ENCODE measurements around the gene VPS4A. TPM values are rescaled to one million over a fixed set of nuclear protein-coding genes. Genes with fewer than 3 reads are reported as not detected.

Gene VPS4A
- total and polyA plus RNA-seq, 2 of the 4 experiments (the other 2 are of a cell fraction) = 23.3 to 25.2 TPM

DNA sequence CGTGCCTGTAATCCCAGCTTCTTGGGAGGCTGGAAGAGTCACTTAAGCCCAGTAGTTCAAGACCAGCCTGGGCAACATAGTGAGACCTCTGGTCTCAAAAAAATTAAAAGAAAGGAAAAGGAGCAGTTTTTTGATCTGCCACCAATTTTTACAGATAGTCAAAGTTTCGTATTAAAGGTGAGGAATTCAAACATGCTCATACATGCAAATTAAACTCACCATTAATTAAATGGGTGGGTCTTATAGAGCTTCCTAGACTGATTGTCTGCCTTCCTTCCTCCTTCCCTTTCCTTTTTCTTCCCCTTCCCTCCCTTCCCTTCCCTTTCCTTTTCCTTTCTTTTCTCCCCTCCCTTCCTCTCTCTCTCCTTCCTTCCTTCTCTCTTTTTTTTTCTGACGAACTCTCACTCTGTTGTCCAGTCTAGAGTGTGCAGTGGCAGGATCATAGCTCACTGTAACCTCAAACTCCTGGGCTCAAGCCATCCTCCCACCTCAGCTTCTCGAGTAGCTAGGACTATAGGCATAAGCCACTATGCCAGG, 36.4 kb upstream of the VPS4A start:
- Histone ChIP-seq H3K9me1 (ENCODE audit: insufficient read depth, low read length) (peaks cover 10% of the 10 kb centered on the region), H3K56ac (ENCODE audit: extremely low read depth, insufficient read depth, low read length) (no peak overlapping the region), H3K36me3 (ENCODE audit: control insufficient read depth, insufficient read depth, low read length) (peaks cover 4% of the 10 kb centered on the region), H3K9me3 (ENCODE audit: control insufficient read depth, insufficient read depth, low read length) (no peaks in the 10 kb centered on the region), H4K8ac (ENCODE audit: low read depth in 2 of 2, low read length in 2 of 2) (peak overlapping the region; percentile 42 to 76; a peak in 2 of 4 replicates), H2AFZ (replicated peaks; ENCODE audit: low read length, poor library complexity) (no peak overlapping the region), H3K9ac (ENCODE audit: low read depth, low read length) (peak overlapping the region; percentile 4; the same call in 1 of the 2 replicates), H4K91ac (ENCODE audit: insufficient read depth, low read depth, low read length) (peak overlapping the region; percentile 68), H2BK5ac (ENCODE audit: low read depth, low read length, poor library complexity, severe bottlenecking) (peak overlapping the region; percentile 97), H3K23ac (ENCODE audit: low read depth, low read length) (peak overlapping the region; percentile 97; the same call in 1 of the 2 replicates), H3K4ac (ENCODE audit: low read depth, low read length) (peak overlapping the region; percentile 94), H4K20me1 (ENCODE audit: insufficient read depth, low read length) (no peaks in the 10 kb centered on the region), H3K18ac (ENCODE audit: low read depth, low read length) (peak overlapping the region; percentile 98), H4K5ac (ENCODE audit: low read depth, low read length) (peak overlapping the region; percentile 12; the same call in 1 of the 2 replicates), H2BK20ac (ENCODE audit: low read depth, low read length) (peak overlapping the region; percentile 78), H3K4me2 (ENCODE audit: low read depth, low read length) (no peak overlapping the region; the same call in 1 of the 2 replicates), H3K4me3 (ENCODE audit: insufficient read depth, low read depth, low read length) (no peak overlapping the region), H3K79me1 (ENCODE audit: low read depth in 1 of 2, low read length in 2 of 2) (peaks cover 14 to 44% of the 10 kb centered on the region in 2 experiments), H2AK5ac (ENCODE audit: low read depth, low read length) (peak overlapping the region; percentile 81), H2BK120ac (ENCODE audit: low read depth, low read length) (peak overlapping the region; percentile 97), H2AK9ac (replicated peaks; ENCODE audit: low read depth, low read length, poor library complexity) (no peak overlapping the region), H3K27ac (ENCODE audit: insufficient read depth, low read length) (peak overlapping the region; percentile 99; the same call in 1 of the 2 replicates), H3K14ac (replicated peaks; ENCODE audit: low read depth, low read length) (peak overlapping the region; percentile 91), H3K4me1 (ENCODE audit: control insufficient read depth, insufficient read depth, low read length) (peaks cover 15% of the 10 kb centered on the region), H2BK15ac (ENCODE audit: low read depth, low read length) (peak overlapping the region; percentile 49; the same call in 2 of the 3 replicates), H3K27me3 (ENCODE audit: control insufficient read depth, insufficient read depth, low read length) (no peaks in the 10 kb centered on the region)
- BruUV-seq (replicated peaks) = no TSS peak
- intact Hi-C loops (cut with micrococcal nuclease) = no loop called here
- TF ChIP-seq NFE2L2 (IDR thresholded peaks at IDR 0.05; ENCODE audit: low read depth, low read length) = no peak
- TF ChIP-seq MAFK (IDR thresholded peaks at IDR 0.05; ENCODE audit: low read depth, low read length) = no peak
- TF ChIP-seq FOS (IDR thresholded peaks at IDR 0.05; ENCODE audit: low read depth, low read length) = no peak
- no peak for TF ChIP-seq CHD1 (IDR thresholded peaks at IDR 0.05; ENCODE audit: low read depth, low read length)
- no peak for TF ChIP-seq RFX5 (IDR thresholded peaks at IDR 0.05; ENCODE audit: low read depth, low read length)
- TF ChIP-seq MAZ (IDR thresholded peaks at IDR 0.05; ENCODE audit: borderline replicate concordance, low read depth, low read length) = no peak
- TF ChIP-seq, protein P1, sequence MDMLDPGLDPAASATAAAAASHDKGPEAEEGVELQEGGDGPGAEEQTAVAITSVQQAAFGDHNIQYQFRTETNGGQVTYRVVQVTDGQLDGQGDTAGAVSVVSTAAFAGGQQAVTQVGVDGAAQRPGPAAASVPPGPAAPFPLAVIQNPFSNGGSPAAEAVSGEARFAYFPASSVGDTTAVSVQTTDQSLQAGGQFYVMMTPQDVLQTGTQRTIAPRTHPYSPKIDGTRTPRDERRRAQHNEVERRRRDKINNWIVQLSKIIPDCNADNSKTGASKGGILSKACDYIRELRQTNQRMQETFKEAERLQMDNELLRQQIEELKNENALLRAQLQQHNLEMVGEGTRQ (IDR thresholded peaks at IDR 0.05; ENCODE audit: low read depth, low read length) = no peak
- TF ChIP-seq, protein P2, sequence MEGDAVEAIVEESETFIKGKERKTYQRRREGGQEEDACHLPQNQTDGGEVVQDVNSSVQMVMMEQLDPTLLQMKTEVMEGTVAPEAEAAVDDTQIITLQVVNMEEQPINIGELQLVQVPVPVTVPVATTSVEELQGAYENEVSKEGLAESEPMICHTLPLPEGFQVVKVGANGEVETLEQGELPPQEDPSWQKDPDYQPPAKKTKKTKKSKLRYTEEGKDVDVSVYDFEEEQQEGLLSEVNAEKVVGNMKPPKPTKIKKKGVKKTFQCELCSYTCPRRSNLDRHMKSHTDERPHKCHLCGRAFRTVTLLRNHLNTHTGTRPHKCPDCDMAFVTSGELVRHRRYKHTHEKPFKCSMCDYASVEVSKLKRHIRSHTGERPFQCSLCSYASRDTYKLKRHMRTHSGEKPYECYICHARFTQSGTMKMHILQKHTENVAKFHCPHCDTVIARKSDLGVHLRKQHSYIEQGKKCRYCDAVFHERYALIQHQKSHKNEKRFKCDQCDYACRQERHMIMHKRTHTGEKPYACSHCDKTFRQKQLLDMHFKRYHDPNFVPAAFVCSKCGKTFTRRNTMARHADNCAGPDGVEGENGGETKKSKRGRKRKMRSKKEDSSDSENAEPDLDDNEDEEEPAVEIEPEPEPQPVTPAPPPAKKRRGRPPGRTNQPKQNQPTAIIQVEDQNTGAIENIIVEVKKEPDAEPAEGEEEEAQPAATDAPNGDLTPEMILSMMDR (conservative IDR thresholded peaks at IDR 0.05; ENCODE audit: low read depth, low read length) = no peak
- no peak for TF ChIP-seq RCOR1 (IDR thresholded peaks at IDR 0.05; ENCODE audit: insufficient replicate concordance, low read length)
- no peak for TF ChIP-seq CEBPB (IDR thresholded peaks at IDR 0.05; ENCODE audit: low read depth, low read length)
- TF ChIP-seq, protein P3, sequence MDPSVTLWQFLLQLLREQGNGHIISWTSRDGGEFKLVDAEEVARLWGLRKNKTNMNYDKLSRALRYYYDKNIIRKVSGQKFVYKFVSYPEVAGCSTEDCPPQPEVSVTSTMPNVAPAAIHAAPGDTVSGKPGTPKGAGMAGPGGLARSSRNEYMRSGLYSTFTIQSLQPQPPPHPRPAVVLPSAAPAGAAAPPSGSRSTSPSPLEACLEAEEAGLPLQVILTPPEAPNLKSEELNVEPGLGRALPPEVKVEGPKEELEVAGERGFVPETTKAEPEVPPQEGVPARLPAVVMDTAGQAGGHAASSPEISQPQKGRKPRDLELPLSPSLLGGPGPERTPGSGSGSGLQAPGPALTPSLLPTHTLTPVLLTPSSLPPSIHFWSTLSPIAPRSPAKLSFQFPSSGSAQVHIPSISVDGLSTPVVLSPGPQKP (IDR thresholded peaks at IDR 0.05; ENCODE audit: borderline replicate concordance, low read depth, low read length) = no peak
- no peak for TF ChIP-seq RAD21 (IDR thresholded peaks at IDR 0.05; ENCODE audit: low read length)
- TF ChIP-seq POLR2A (IDR thresholded peaks at IDR 0.05; ENCODE audit: low read depth, low read length) = no peak
- no peak for ATAC-seq (ENCODE audit: low read depth)
- ChIA-PET POLR2A (ENCODE audit: unreplicated experiment) (no interaction called here), CTCF (interaction anchor here (0.5 to 0.6 kb wide), 3 partner anchors 20 to 428 kb away, joined by 3 to 4 read pairs (median 3); no protein-coding TSS in a partner anchor)
- dilution Hi-C loops (cut with HindIII; ENCODE audit: low sequenced_read_pairs, unreplicated experiment) = no loop called here
- 100% methylated on average over 1 of the region's 4 CpGs; no CpG with 5 or more reads in 1 of the 2 experiments for WGBS, 2 experiments (ENCODE audit: extremely low coverage in 2 of 2, insufficient read length in 1 of 2)
- in situ Hi-C loops (cut with MboI; ENCODE audit: low sequenced_read_pairs) = loop anchor here (5.0 kb wide), 1 partner anchor 87 kb away; the partner anchor contains the start of gene SNTB2
- DNase-seq = no peak

Measured in IMR-90 (cell line).